ENCODE data around the gene PLEKHG4. TPM values are rescaled to one million over a fixed set of nuclear protein-coding genes. Genes with fewer than 3 reads are reported as not detected.

The PLEKHG4 gene
- total RNA-seq, 1 experiment from 2014 or later = 32.7 TPM

DNA sequence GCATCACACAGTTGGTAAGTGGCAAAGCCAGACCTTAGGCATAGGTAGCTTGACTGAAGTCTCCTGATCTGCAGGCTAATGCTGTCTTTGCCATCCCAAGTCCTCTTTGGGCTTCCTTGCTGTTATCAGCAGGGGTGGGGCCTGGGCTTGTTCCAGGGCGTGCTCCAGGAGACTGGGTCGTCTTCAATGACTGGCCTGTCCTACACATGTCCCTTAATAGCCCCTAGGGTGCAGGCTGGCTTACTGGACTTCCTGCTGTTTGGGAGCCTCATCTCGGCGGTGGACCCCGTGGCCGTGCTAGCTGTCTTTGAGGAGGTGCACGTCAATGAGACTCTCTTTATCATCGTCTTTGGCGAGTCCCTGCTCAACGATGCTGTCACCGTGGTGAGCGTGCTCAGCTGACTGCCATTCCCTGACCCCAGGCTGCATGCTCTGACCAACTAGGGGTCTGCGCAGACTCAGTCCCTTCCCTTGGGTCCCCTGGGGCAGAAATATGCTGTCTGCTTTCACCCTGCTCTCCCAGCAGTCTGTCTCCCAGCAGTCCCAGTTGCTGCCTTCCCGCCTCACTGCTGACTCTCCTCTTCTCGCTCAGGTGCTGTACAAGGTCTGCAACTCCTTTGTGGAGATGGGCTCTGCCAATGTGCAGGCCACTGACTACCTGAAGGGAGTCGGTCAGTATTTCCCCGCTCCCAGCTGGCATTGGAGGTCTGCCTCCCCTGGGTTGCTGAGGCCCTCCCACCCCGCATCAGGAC lies 24.4 kb upstream of the PLEKHG4 start:
- H3K36me3 Mint-ChIP-seq (ENCODE audit: insufficient read depth, unreplicated experiment) = no peaks in the 10 kb centered on the region
- no TSS peak for BruUV-seq (replicated peaks)
- CTCF ChIA-PET = interaction anchor here (0.6 kb wide), 1 partner anchor 7 kb away, joined by 3 read pairs; no protein-coding TSS in a partner anchor
- DNase-seq (ENCODE audit: unreplicated experiment) = no peak
- H3K27me3 Mint-ChIP-seq (ENCODE audit: insufficient read depth, unreplicated experiment) = peaks cover 7% of the 10 kb centered on the region
- POLR2A ChIA-PET = no interaction called here
- intact Hi-C loops (cut with micrococcal nuclease) = no loop called here
- H3K9me3 Mint-ChIP-seq (ENCODE audit: unreplicated experiment) = no peaks in the 10 kb centered on the region
- TF ChIP-seq, protein P1, sequence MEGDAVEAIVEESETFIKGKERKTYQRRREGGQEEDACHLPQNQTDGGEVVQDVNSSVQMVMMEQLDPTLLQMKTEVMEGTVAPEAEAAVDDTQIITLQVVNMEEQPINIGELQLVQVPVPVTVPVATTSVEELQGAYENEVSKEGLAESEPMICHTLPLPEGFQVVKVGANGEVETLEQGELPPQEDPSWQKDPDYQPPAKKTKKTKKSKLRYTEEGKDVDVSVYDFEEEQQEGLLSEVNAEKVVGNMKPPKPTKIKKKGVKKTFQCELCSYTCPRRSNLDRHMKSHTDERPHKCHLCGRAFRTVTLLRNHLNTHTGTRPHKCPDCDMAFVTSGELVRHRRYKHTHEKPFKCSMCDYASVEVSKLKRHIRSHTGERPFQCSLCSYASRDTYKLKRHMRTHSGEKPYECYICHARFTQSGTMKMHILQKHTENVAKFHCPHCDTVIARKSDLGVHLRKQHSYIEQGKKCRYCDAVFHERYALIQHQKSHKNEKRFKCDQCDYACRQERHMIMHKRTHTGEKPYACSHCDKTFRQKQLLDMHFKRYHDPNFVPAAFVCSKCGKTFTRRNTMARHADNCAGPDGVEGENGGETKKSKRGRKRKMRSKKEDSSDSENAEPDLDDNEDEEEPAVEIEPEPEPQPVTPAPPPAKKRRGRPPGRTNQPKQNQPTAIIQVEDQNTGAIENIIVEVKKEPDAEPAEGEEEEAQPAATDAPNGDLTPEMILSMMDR (IDR thresholded peaks at IDR 0.05; ENCODE audit: unreplicated experiment) = no peak
- H3K4me1 Mint-ChIP-seq (ENCODE audit: insufficient read depth, unreplicated experiment) = no peaks in the 10 kb centered on the region
- H3K4me3 Mint-ChIP-seq (ENCODE audit: unreplicated experiment) = no peak overlapping the region
- H3K27ac Mint-ChIP-seq (ENCODE audit: low read depth, unreplicated experiment) = no peak overlapping the region

DNA sequence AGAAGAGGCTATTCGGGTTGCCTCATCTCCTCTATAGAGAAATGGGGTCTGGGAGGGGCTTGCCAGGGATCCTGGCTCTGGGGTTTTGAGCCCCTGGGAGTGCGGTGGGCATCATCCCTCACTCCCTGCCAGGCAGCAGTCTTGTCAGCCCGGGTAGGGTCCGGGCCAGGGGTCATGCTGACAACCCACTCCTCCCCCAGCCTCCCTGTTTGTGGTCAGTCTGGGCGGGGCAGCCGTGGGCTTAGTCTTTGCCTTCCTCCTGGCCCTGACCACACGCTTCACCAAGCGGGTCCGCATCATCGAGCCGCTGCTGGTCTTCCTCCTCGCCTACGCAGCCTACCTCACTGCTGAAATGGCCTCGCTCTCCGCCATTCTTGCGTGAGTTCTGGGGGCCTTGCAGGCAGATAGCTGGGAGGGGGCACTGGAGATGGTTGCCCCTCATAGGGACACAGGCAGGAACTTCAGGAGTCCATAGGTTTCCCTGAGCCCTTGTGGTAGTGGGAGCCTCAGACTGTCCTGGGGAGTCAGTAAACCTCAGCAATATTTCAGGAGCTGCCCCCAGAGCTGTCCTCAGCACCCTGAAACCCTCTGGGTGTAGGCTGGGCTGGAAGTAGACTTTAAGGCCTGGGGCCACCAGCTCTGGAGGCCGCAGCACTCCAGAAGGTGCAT lies 23.6 kb upstream of the PLEKHG4 start:
- H3K27ac Mint-ChIP-seq (ENCODE audit: low read depth, unreplicated experiment) = no peak overlapping the region
- ChIA-PET POLR2A (no interaction called here), CTCF (interaction anchor here (0.6 kb wide), 2 partner anchors 8 to 160 kb away, joined by 3 read pairs; partner anchors contain the start of gene ZDHHC1)
- no peaks in the 10 kb centered on the region for H3K4me1 Mint-ChIP-seq (ENCODE audit: insufficient read depth, unreplicated experiment)
- no peaks in the 10 kb centered on the region for H3K36me3 Mint-ChIP-seq (ENCODE audit: insufficient read depth, unreplicated experiment)
- H3K4me3 Mint-ChIP-seq (ENCODE audit: unreplicated experiment) = no peak overlapping the region
- TF ChIP-seq, protein P1 (IDR thresholded peaks at IDR 0.05; ENCODE audit: unreplicated experiment) = no peak
- no TSS peak for BruUV-seq (replicated peaks)
- H3K9me3 Mint-ChIP-seq (ENCODE audit: unreplicated experiment) = no peaks in the 10 kb centered on the region
- no peak for DNase-seq (ENCODE audit: unreplicated experiment)
- intact Hi-C loops (cut with micrococcal nuclease) = no loop called here
- no peaks in the 10 kb centered on the region for H3K27me3 Mint-ChIP-seq (ENCODE audit: insufficient read depth, unreplicated experiment)

DNA sequence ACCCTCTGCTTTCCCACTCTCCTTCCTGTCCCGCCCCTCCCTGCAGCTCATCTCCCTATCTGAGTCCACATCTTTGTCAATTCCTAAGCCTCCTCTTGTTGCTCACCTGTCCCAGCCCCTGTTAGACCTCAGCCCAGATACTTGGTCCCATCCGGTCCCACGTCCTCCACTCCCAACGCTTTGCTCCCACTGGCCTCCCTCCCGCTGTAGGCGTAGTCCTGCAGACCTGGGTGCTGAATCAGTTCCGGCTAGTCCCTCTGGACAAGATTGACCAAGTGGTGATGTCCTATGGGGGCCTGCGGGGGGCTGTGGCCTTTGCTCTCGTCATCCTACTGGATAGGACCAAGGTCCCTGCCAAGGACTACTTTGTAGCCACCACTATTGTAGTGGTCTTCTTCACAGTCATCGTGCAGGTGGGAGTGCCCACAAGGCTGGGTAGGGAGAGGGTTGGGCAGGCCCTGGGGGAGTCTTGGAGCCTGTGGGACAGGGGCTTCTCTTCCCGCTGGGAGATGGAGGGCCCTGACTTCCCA lies 22.6 kb upstream of the PLEKHG4 start:
- BruUV-seq (replicated peaks) = no TSS peak
- Mint-ChIP-seq H3K9me3 (ENCODE audit: unreplicated experiment) (no peaks in the 10 kb centered on the region), H3K27me3 (ENCODE audit: insufficient read depth, unreplicated experiment) (no peaks in the 10 kb centered on the region), H3K4me1 (ENCODE audit: insufficient read depth, unreplicated experiment) (no peaks in the 10 kb centered on the region), H3K4me3 (ENCODE audit: unreplicated experiment) (no peak overlapping the region), H3K36me3 (ENCODE audit: insufficient read depth, unreplicated experiment) (no peaks in the 10 kb centered on the region), H3K27ac (ENCODE audit: low read depth, unreplicated experiment) (no peak overlapping the region)
- POLR2A ChIA-PET = no interaction called here
- TF ChIP-seq, protein P1 (IDR thresholded peaks at IDR 0.05; ENCODE audit: unreplicated experiment) = no peak
- intact Hi-C loops (cut with micrococcal nuclease) = no loop called here
- no peak for DNase-seq (ENCODE audit: unreplicated experiment)
- CTCF ChIA-PET = no interaction called here

DNA sequence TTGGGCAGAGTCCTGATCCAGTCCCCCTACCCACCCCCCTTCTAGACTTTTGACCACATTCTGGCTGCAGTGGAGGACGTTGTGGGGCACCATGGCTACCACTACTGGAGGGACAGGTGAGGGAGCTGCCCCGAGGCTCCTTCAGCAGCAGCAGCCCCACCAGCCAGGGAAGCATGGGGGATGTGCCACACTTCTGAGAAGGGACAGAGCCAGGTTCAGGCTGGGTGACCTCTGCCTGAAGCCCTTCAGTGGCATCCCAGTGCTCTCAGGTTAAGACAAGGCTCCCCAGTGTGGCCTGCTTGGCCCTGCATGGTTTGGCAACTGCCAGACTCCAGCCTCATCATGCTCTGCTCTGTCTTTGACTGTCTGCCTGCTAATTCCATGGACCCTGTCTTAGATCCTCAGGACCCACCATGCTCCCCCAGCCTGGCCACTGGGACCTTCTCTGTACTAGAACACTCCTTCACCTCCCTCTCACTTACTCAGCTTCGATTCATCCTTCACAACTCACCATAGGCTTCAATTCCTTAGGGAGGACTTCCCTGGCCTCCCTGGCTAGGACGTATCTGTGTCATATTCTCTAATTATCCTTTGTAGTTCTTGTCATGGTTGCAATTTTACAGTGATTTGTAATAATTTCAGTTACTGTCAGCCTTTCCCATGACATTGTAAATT lies 21.7 kb upstream of the PLEKHG4 start:
- POLR2A ChIA-PET = no interaction called here
- peaks cover 7% of the 10 kb centered on the region for H3K27me3 Mint-ChIP-seq (ENCODE audit: insufficient read depth, unreplicated experiment)

More for the DNA sequence above, 21.7 kb upstream of the PLEKHG4 start:
- Mint-ChIP-seq H3K4me3 (ENCODE audit: unreplicated experiment) (no peak overlapping the region), H3K27ac (ENCODE audit: low read depth, unreplicated experiment) (no peak overlapping the region), H3K9me3 (ENCODE audit: unreplicated experiment) (no peaks in the 10 kb centered on the region), H3K4me1 (ENCODE audit: insufficient read depth, unreplicated experiment) (no peaks in the 10 kb centered on the region), H3K36me3 (ENCODE audit: insufficient read depth, unreplicated experiment) (no peaks in the 10 kb centered on the region)
- no TSS peak for BruUV-seq (replicated peaks)
- TF ChIP-seq, protein P1 (IDR thresholded peaks at IDR 0.05; ENCODE audit: unreplicated experiment) = no peak
- DNase-seq (ENCODE audit: unreplicated experiment) = no peak
- intact Hi-C loops (cut with micrococcal nuclease) = no loop called here
- CTCF ChIA-PET = interaction anchor here (0.9 to 1.3 kb wide), 3 partner anchors 20 to 159 kb away, joined by 3 to 10 read pairs (median 5); partner anchors contain the start of gene ZDHHC1

Data from MCF 10A (cell line).